BLaER1 (cell line): ENCODE data around the gene FLNC.
A peak's percentile ranks its signal among the peaks of the same experiment; 100 is the strongest.

ENCODE experiments used
- H3K27ac ChIP-seq: shearing (Covaris generic); formaldehyde crosslinking; 2 replicates; pipeline ENCODE4 v1.8.1; 2022
- H3K27me3 ChIP-seq: shearing (Covaris generic); formaldehyde crosslinking; 2 replicates; pipeline ENCODE4 v1.8.1; 2022
- H3K36me3 ChIP-seq: shearing (Covaris generic); formaldehyde crosslinking; 2 replicates; pipeline ENCODE4 v1.8.1; 2022
- H3K4me1 ChIP-seq: shearing (Covaris generic); formaldehyde crosslinking; 2 replicates; pipeline ENCODE4 v1.8.1; 2022
- H3K4me2 ChIP-seq: shearing (Covaris generic); formaldehyde crosslinking; 2 replicates; pipeline ENCODE4 v1.8.1; 2022
- H3K4me3 ChIP-seq: shearing (Covaris generic); formaldehyde crosslinking; 2 replicates; pipeline ENCODE4 v1.8.1; 2022
- H3K9ac ChIP-seq: shearing (Covaris generic); formaldehyde crosslinking; 2 replicates; pipeline ENCODE4 v1.8.1; 2022
- H3K9me3 ChIP-seq: shearing (Covaris generic); formaldehyde crosslinking; 2 replicates; pipeline ENCODE4 v1.8.1; 2022
- H4K20me1 ChIP-seq: shearing (Covaris generic); formaldehyde crosslinking; 2 replicates; pipeline ENCODE4 v1.8.1; 2022
- Cebpa-rat ChIP-seq: shearing (Covaris generic); IDR thresholded peaks from 2 replicates; pipeline ENCODE4 v1.8.1; 2022

FLNC gene

DNA sequence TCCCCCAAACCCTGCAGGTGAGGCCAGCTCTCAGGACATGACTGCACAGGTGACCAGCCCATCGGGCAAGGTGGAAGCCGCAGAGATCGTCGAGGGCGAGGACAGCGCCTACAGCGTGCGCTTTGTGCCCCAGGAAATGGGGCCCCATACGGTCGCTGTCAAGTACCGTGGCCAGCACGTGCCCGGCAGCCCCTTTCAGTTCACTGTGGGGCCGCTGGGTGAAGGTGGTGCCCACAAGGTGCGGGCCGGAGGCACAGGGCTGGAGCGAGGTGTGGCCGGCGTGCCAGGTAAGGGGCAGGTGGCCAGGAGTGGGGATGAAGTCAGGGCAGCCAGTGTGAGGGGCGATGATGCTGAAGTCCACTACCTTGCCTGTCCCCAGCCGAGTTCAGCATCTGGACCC, 24.2 kb downstream of the FLNC start:
- Histone ChIP-seq H3K36me3 (no peaks in the 10 kb centered on the region; the same call in 1 of the 2 replicates), H3K27me3 (no peaks in the 10 kb centered on the region)

DNA sequence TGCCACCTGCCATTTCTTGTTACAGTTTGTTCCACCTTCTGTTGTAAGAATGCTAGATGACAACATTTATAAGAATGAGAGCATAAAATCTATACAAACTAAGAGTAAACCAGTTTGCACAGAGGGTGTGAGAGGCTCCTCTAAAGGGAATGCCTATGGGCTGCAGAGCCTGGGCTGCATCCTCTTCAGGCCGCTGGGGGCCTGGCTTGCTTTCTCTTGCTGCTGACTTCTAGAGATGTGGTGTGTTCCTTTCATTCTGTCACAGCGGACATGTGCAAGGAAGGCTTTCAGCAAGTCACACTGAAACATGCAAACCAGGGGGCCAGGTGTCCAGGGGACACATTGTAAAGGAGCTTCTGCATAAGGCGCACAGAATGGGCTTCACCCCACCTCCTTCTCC, 25.4 kb downstream of the FLNC start:
- Histone ChIP-seq H3K9ac (no peak overlapping the region), H3K36me3 (no peaks in the 10 kb centered on the region), H3K4me3 (no peak overlapping the region), H3K27ac (no peak overlapping the region), H3K27me3 (no peaks in the 10 kb centered on the region), H4K20me1 (no peaks in the 10 kb centered on the region), H3K4me2 (no peak overlapping the region), H3K9me3 (no peaks in the 10 kb centered on the region), H3K4me1 (peaks cover 28% of the 10 kb centered on the region)
- TF ChIP-seq Cebpa-rat = no peak

More for the DNA sequence above, 24.2 kb downstream of the FLNC start:
- Histone ChIP-seq H3K4me3 (no peak overlapping the region), H3K27ac (no peak overlapping the region), H3K4me2 (no peak overlapping the region), H3K4me1 (peaks cover 16% of the 10 kb centered on the region), H4K20me1 (no peaks in the 10 kb centered on the region), H3K9ac (no peak overlapping the region), H3K9me3 (no peaks in the 10 kb centered on the region)
- no peak for TF ChIP-seq Cebpa-rat

DNA sequence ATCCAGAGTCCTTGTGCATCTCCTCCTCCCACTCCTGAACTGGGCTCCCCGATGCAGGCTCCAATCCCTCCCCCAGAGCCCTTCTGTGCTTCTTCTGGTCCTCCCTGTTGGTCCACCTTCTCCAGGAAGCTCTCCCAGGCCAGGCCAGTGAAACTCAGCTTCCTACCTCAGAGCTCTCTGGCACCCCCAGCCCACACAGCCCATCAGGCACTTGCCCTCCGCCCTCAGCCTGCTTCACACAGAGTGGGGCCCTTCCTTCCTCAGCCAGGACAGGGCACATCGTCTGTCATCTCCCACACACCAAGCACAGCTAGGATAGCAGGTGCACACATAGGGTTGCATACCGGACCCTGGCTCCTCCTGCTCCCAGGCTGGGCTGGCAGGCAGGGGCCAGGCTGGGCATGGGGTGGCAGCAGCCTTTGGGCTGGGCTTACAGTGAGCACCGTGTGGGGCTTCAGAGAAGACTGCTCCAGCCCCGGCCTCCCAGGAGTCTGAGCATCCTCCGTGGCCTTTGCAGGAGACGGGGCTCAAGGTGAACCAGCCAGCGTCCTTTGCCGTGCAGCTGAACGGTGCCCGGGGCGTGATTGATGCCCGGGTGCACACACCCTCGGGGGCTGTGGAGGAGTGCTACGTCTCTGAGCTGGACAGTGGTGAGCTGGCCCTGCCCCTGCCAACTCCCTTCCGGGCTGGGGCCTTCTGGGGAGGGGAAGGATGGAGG, 26.0 kb downstream of the FLNC start:
- TF ChIP-seq Cebpa-rat = no peak
- H3K9me3 ChIP-seq = no peaks in the 10 kb centered on the region
- no peaks in the 10 kb centered on the region for H3K36me3 ChIP-seq
- no peaks in the 10 kb centered on the region for H4K20me1 ChIP-seq
- no peak overlapping the region for H3K9ac ChIP-seq
- H3K27ac ChIP-seq = no peak overlapping the region
- H3K4me1 ChIP-seq = peaks cover 29% of the 10 kb centered on the region
- H3K4me2 ChIP-seq = no peak overlapping the region
- H3K27me3 ChIP-seq = no peaks in the 10 kb centered on the region
- H3K4me3 ChIP-seq = no peak overlapping the region

DNA sequence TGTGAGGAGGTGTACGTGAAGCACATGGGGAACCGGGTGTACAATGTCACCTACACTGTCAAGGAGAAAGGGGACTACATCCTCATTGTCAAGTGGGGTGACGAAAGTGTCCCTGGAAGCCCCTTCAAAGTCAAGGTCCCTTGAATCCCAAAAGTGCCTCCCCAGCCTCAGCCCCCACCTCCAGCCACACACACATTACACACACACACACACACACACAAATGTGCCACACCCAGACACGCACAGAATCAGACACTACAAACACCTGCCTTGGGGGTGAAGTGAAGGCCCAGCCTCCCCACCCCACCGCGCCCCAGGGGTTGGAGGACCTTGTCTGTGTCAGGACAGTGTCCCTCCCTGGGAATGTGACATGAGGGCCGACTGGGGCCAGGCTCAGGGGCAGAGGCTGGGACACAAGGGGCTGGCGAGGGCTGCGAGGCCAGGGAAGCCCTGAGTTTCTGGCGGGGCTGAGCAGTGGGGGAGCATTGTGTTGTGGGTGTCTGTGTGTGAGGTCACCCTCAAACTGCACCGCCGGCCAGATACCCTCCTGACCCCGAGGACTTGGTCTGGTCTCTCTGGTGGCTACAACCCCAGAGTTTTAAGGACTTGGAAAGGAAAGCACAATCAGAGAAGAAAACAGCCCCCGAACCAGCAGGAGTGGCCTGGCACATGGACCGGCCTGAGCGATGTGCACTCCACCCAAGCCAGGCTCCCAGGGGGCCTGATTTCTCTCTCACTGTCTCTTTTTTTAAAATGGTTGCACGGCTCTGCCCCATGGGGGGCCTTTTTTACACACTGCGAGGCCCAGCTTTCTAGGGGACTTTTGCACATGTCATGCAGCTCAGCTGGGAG, 28.4 kb downstream of the FLNC start:
- Histone ChIP-seq H3K4me2 (peak overlapping the region; percentile 71), H3K4me1 (peaks cover 35% of the 10 kb centered on the region), H3K9me3 (no peaks in the 10 kb centered on the region), H4K20me1 (peaks cover 2% of the 10 kb centered on the region), H3K27ac (peak overlapping the region; percentile 65; the same call in 1 of the 2 replicates), H3K4me3 (no peak overlapping the region), H3K36me3 (no peaks in the 10 kb centered on the region), H3K27me3 (no peaks in the 10 kb centered on the region), H3K9ac (peak overlapping the region; percentile 58; the same call in 1 of the 2 replicates)
- no peak for TF ChIP-seq Cebpa-rat

DNA sequence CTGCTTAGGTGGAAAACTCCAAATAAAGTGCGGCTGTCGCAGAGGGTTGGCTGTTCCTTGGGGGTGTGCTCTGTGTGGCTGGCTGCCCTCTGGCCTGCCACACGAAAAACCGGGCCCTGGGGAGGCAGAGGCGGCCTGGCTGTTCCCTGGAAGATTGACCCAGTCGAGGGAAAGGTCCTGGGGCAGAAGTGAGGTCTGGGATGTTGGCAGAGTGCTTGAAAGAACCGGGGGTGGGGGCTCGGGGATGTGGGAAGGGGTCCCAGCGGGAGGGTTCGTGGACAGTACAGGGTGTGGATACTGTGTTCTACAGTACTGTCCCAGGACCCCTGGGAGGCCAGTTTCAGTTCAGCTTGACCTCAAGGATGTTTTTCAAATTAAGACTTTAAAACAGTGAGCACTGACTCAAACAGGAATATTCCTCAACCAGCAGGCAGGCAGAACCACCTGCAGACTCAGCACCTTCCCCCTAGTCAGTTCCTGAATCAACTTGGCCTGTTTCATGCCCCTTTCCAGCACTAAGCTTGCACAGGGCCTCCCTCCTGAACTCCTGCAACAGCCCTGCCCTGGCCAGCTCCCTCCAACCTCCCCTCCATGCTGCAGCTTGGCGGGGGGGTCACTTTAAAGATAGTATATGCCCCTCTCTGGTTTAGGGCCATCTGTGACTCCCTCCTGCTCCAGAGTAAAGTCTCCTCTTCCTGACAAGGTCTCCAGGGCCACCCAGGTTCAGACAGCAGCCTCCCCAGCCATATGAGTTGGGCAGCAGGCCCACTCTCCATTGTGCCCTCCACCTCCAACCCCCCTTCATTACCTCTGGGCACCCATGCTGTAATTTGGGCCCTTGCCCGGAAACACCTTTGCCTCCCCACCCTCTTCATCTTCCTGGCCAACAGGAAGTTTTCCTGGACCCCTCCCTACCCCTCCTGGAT, 29.3 kb downstream of the FLNC start:
- Histone ChIP-seq H3K9me3 (no peaks in the 10 kb centered on the region), H3K4me3 (no peak overlapping the region), H3K27me3 (no peaks in the 10 kb centered on the region), H4K20me1 (peaks cover 11% of the 10 kb centered on the region), H3K36me3 (peaks cover under 1% of the 10 kb centered on the region), H3K9ac (peak overlapping the region; percentile 58; the same call in 1 of the 2 replicates), H3K27ac (peak overlapping the region; percentile 65; the same call in 1 of the 2 replicates), H3K4me2 (peak overlapping the region; percentile 71), H3K4me1 (peaks cover 44% of the 10 kb centered on the region)
- TF ChIP-seq Cebpa-rat = no peak

DNA sequence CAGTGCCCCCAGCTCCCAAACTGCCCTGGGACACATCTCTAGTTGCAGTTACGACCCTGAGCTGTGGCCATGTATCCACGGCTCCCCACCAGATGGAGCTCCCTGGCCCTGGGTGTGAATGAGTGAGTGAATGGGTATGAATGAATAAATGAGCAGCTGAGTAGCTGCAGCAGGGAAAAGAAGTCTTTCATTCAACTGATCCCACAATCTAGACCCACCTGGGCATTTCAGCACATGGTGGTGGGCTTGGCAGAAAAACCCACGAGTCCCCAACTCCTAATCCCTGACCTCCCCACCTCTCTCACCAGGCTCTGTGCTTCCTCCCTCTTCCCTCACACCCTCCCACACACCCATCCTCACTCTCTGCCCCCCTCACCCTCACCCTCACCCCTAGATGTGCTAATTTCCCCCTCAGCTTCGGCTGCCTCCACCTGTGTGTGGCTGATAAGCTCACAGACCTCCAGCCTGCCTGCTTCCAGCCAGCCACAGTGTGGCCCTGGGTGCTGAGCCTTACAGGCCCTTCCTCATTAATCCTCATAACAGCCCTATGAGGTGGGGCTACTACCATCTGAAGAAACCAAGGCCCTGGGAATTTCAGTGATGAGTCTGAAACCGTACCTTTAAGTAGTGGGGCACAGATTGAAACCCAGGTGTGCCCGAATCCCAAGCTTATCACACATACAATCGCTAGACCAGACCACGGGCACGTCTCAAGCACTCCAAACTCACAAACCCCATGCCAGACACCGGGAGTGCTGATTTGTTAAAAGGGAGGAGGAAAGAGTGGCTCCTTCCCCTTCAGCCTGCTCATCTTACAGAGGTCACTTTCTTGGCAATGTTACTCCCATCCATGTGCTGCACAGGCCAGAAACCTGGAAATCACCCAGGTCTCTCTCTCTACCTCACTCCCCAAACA, 30.2 kb downstream of the FLNC start:
- peak overlapping the region; percentile 65; the same call in 1 of the 2 replicates for H3K27ac ChIP-seq
- no peak for TF ChIP-seq Cebpa-rat

DNA sequence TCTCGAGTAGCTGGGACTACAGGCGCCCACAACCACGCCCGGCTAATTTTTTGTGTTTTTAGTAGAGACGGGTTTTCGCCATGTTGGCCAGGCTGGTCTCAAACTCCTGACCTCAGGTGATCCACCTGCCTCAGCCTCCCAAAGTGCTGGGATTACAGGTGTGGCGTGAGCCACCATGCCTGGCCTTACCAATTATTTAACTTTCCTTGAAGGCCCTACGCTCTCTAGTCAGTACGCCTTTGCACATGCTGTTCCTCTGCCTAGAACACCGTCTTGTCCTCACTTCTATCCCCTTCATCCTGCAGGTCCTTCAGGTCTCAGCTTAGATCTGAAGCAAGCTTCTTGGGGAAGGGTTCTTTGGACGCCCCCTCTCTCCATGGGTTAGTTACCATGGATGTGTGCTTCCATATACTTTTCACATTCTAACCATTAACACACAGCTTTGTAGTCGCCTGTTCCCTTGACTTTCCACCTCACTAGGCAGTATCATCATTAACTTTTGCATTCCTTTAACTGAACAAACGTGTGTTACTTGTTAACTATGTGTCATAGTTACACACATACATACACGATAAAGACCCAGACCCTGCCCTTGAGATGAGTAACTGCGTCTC, 31.9 kb downstream of the FLNC start:
- H4K20me1 ChIP-seq = peaks cover 35% of the 10 kb centered on the region
- peak overlapping the region; percentile 66 for H3K4me2 ChIP-seq
- 0 out of 2 replicates have a peak, but pooled peaks cover under 1% of the 10 kb centered on the region for H3K27me3 ChIP-seq
- peak overlapping the region; percentile 90 for H3K4me3 ChIP-seq
- peaks cover 39% of the 10 kb centered on the region for H3K4me1 ChIP-seq
- peak overlapping the region; percentile 26; the same call in 1 of the 2 replicates for H3K9ac ChIP-seq
- no peaks in the 10 kb centered on the region for H3K9me3 ChIP-seq
- H3K27ac ChIP-seq = no peak overlapping the region
- TF ChIP-seq Cebpa-rat = no peak
- H3K36me3 ChIP-seq = peaks cover 19% of the 10 kb centered on the region

More for the DNA sequence above, 30.2 kb downstream of the FLNC start:
- H3K4me3 ChIP-seq = no peak overlapping the region
- no peaks in the 10 kb centered on the region for H3K27me3 ChIP-seq
- H3K9ac ChIP-seq = no peak overlapping the region
- no peaks in the 10 kb centered on the region for H3K9me3 ChIP-seq
- H3K4me2 ChIP-seq = peak overlapping the region; percentile 71
- peaks cover 40% of the 10 kb centered on the region for H3K4me1 ChIP-seq
- H4K20me1 ChIP-seq = peaks cover 21% of the 10 kb centered on the region
- peaks cover 10% of the 10 kb centered on the region for H3K36me3 ChIP-seq
